Measurements from ENCODE around the gene ZNF497. TPM values are rescaled to one million over a fixed set of nuclear protein-coding genes. Genes with fewer than 3 reads are reported as not detected.

Gene ZNF497
- total RNA-seq, 1 experiment from 2014 or later, result 2.4 TPM

- peak; percentile 92 for DNase-seq
- H3K9me3 Mint-ChIP-seq (ENCODE audit: low read depth, unreplicated experiment), result no peaks in the 10 kb centered on the region
- H3K27ac Mint-ChIP-seq (ENCODE audit: unreplicated experiment), result peak within 1 kb of the TSS; percentile 93
- H3K4me3 Mint-ChIP-seq (ENCODE audit: low read depth, unreplicated experiment), result peak within 1 kb of the TSS; percentile 62
- peaks cover 13% of the 10 kb centered on the region for H3K27me3 Mint-ChIP-seq (ENCODE audit: unreplicated experiment)
- H3K4me1 Mint-ChIP-seq (ENCODE audit: low read depth, unreplicated experiment), result peaks cover 37% of the 10 kb centered on the region
- no TSS peak for BruUV-seq (replicated peaks)
- H3K36me3 Mint-ChIP-seq (ENCODE audit: insufficient read depth, unreplicated experiment), result peaks cover 75% of the 10 kb centered on the region
- intact Hi-C loops (cut with micrococcal nuclease; ENCODE audit: unreplicated experiment), result no loop called here
- CTCF ChIA-PET, result no interaction called here
- no peak for TF ChIP-seq CTCF (IDR thresholded peaks at IDR 0.05; ENCODE audit: unreplicated experiment)
Observed at GRCh38 chr19:58395220-58395978, 32.8 kb upstream of the ZNF497 start, which contains the start of gene RNF225. RNF225 (plus strand) TSS chr19:58395656; CDS start chr19:58396090, 434 bp downstream.

- intact Hi-C loops (cut with micrococcal nuclease; ENCODE audit: unreplicated experiment), result no loop called here
- DNase-seq, result no peak
- H3K9me3 Mint-ChIP-seq (ENCODE audit: low read depth, unreplicated experiment), result no peaks in the 10 kb centered on the region
- CTCF ChIA-PET, result no interaction called here
- no TSS peak for BruUV-seq (replicated peaks)
- H3K36me3 Mint-ChIP-seq (ENCODE audit: insufficient read depth, unreplicated experiment), result peaks cover 81% of the 10 kb centered on the region
- H3K4me3 Mint-ChIP-seq (ENCODE audit: low read depth, unreplicated experiment), result no peak overlapping the region
- peak overlapping the region; percentile 93 for H3K27ac Mint-ChIP-seq (ENCODE audit: unreplicated experiment)
- peaks cover 13% of the 10 kb centered on the region for H3K27me3 Mint-ChIP-seq (ENCODE audit: unreplicated experiment)
- peaks cover 34% of the 10 kb centered on the region for H3K4me1 Mint-ChIP-seq (ENCODE audit: low read depth, unreplicated experiment)
- no peak for TF ChIP-seq CTCF (IDR thresholded peaks at IDR 0.05; ENCODE audit: unreplicated experiment)
Observed at GRCh38 chr19:58394821-58395219, 32.3 kb upstream of the ZNF497 start.

GRCh38 chr19:58393725-58394033, 31.1 kb upstream of the ZNF497 start:
- Mint-ChIP-seq H3K27ac (ENCODE audit: unreplicated experiment) (no peak overlapping the region), H3K27me3 (ENCODE audit: unreplicated experiment) (peaks cover 13% of the 10 kb centered on the region), H3K4me3 (ENCODE audit: low read depth, unreplicated experiment) (no peak overlapping the region), H3K36me3 (ENCODE audit: insufficient read depth, unreplicated experiment) (peaks cover 93% of the 10 kb centered on the region), H3K9me3 (ENCODE audit: low read depth, unreplicated experiment) (no peaks in the 10 kb centered on the region), H3K4me1 (ENCODE audit: low read depth, unreplicated experiment) (peaks cover 43% of the 10 kb centered on the region)
- CTCF ChIA-PET, result no interaction called here
- intact Hi-C loops (cut with micrococcal nuclease; ENCODE audit: unreplicated experiment), result no loop called here
- DNase-seq, result no peak
- TF ChIP-seq CTCF (IDR thresholded peaks at IDR 0.05; ENCODE audit: unreplicated experiment), result no peak
- BruUV-seq (replicated peaks), result no TSS peak

- peaks cover 48% of the 10 kb centered on the region for H3K4me1 Mint-ChIP-seq (ENCODE audit: low read depth, unreplicated experiment)
- CTCF ChIA-PET, result interaction anchor here (0.6 to 0.8 kb wide), 2 partner anchors 23 to 26 kb away, joined by 3 to 5 read pairs; no protein-coding TSS in a partner anchor
- H3K27me3 Mint-ChIP-seq (ENCODE audit: unreplicated experiment), result peaks cover 13% of the 10 kb centered on the region
- BruUV-seq (replicated peaks), result no TSS peak
- H3K9me3 Mint-ChIP-seq (ENCODE audit: low read depth, unreplicated experiment), result no peaks in the 10 kb centered on the region
- peaks cover 96% of the 10 kb centered on the region for H3K36me3 Mint-ChIP-seq (ENCODE audit: insufficient read depth, unreplicated experiment)
- no peak overlapping the region for H3K4me3 Mint-ChIP-seq (ENCODE audit: low read depth, unreplicated experiment)
- DNase-seq, result no peak
- H3K27ac Mint-ChIP-seq (ENCODE audit: unreplicated experiment), result no peak overlapping the region
- intact Hi-C loops (cut with micrococcal nuclease; ENCODE audit: unreplicated experiment), result no loop called here
- TF ChIP-seq CTCF (IDR thresholded peaks at IDR 0.05; ENCODE audit: unreplicated experiment), result no peak
Observed at GRCh38 chr19:58392945-58393724, 30.6 kb upstream of the ZNF497 start.

Data from Calu3 (cell line).